Kidney epithelial cell (primary cell): ENCODE results near the gene UNC13B. TPM values are rescaled to one million over a fixed set of nuclear protein-coding genes. Genes with fewer than 3 reads are reported as not detected.

Source experiments
- DNase-seq: peaks from one replicate; pipeline ENCODE4 v3.0.0-alpha.2; 2010; ENCODE audit warnings: low read depth
- H3K27me3 ChIP-seq: 2 replicates; pipeline ENCODE4 v1.6.0; 2011; ENCODE audit warnings: low read length; ENCODE audit not compliant: control insufficient read depth, insufficient read depth
- H3K36me3 ChIP-seq: 2 replicates; pipeline ENCODE4 v1.5.1; 2011; ENCODE audit warnings: low read length; ENCODE audit not compliant: control insufficient read depth, insufficient read depth
- H3K4me3 ChIP-seq: 2 replicates; pipeline ENCODE4 v1.5.1; 2011; ENCODE audit warnings: low read depth, mild to moderate bottlenecking, control low read depth, low read length
- CTCF ChIP-seq: IDR thresholded peaks from 2 replicates; pipeline ENCODE4 v1.5.1; 2011; ENCODE audit warnings: mild to moderate bottlenecking, moderate library complexity, low read length, control low read depth, inconsistent platforms; ENCODE audit not compliant: insufficient read depth, poor library complexity, severe bottlenecking
- total RNA-seq: library from RNA; depleted of rRNA; stranded (reverse); fragments of >200 nt; gene quantifications from 2 replicates; pipeline ENCODE4 v1.2.3, GENCODE V29; 2015

Gene UNC13B
- total RNA-seq, 1 donor from 2014 or later: 30.0 TPM

- H3K4me3 ChIP-seq: no peak overlapping the region
- TF ChIP-seq CTCF: no peak
- no peaks in the 10 kb centered on the region for H3K36me3 ChIP-seq
- DNase-seq: no peak
- no peaks in the 10 kb centered on the region for H3K27me3 ChIP-seq
Observed at GRCh38 chr9:35186524-35186923, 24.7 kb downstream of the UNC13B start.

- Histone ChIP-seq H3K4me3 (no peak overlapping the region), H3K36me3 (no peaks in the 10 kb centered on the region), H3K27me3 (no peaks in the 10 kb centered on the region)
- DNase-seq: no peak
- TF ChIP-seq CTCF: no peak
Observed at GRCh38 chr9:35190203-35190602, 28.4 kb downstream of the UNC13B start.

GRCh38 chr9:35191105-35191504, 29.3 kb downstream of the UNC13B start:
- Histone ChIP-seq H3K4me3 (no peak overlapping the region), H3K36me3 (no peaks in the 10 kb centered on the region), H3K27me3 (no peaks in the 10 kb centered on the region)
- DNase-seq: no peak
- TF ChIP-seq CTCF: no peak

DNA sequence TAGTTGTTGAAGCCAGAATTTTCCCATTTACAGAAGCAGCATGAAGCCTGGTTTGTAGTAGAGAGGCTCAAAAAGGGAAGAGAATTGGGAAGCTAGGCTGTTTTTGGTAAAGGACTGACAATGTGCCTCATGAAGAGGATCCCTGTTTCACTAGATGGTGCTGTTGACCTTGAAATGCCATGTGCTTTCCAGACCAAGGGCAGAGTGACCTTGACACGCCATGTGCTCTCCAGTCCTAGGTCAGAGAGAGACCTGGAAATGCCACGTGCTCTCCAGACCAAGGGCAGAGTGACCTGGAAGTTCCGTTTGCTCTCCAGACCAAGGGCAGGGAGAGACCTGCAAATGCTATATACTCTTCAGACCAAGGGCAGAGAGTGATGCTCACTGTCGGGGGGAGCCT, 32.0 kb downstream of the UNC13B start:
- H3K36me3 ChIP-seq: no peaks in the 10 kb centered on the region
- TF ChIP-seq CTCF: no peak
- H3K4me3 ChIP-seq: no peak overlapping the region
- no peak for DNase-seq
- no peaks in the 10 kb centered on the region for H3K27me3 ChIP-seq

DNA sequence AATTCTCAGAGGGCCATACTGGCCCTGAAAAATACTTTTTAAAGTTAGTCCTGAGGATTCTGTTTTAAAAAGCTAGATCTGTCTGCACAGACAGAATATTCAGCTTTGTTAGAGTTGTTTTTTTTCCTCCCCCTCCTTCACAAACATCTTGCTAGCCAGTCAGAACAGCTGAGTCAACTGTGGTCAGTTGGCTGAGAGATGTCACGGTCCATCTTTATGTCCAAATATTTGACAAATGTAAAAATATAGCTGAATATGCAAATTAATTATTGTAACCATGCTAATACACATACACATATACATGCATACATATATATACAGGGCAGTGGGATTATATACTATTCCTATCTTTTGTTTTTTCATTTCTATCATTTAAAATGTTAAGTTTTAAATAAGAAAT, 33.9 kb downstream of the UNC13B start:
- no peak for TF ChIP-seq CTCF
- no peaks in the 10 kb centered on the region for H3K36me3 ChIP-seq
- H3K4me3 ChIP-seq: no peak overlapping the region
- no peak for DNase-seq
- H3K27me3 ChIP-seq: no peaks in the 10 kb centered on the region

DNA sequence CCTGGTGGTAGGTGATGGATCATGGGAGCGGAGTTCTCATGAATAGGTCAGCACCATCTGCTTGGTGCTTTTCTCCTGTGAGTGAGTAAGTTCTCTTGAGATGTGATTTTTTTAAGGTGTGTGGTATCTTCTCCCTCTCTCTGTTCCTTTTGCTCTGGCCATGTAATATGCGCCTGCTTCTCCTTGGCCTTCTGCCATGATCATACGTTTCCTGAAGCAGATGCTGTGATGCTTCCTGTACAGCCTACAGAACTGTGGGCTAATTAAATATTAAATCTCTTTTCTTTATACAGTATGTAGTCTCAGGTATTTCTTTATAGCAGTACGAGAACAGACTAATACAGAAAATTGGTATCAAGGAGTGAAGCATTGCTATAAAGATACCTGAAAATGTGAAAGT, 36.4 kb downstream of the UNC13B start:
- Histone ChIP-seq H3K4me3 (no peak overlapping the region), H3K36me3 (no peaks in the 10 kb centered on the region), H3K27me3 (no peaks in the 10 kb centered on the region)
- no peak for TF ChIP-seq CTCF
- no peak for DNase-seq
